ENCODE results near the gene VWCE. TPM values are rescaled to one million over a fixed set of nuclear protein-coding genes. Genes with fewer than 3 reads are reported as not detected.

VWCE gene, protein sequence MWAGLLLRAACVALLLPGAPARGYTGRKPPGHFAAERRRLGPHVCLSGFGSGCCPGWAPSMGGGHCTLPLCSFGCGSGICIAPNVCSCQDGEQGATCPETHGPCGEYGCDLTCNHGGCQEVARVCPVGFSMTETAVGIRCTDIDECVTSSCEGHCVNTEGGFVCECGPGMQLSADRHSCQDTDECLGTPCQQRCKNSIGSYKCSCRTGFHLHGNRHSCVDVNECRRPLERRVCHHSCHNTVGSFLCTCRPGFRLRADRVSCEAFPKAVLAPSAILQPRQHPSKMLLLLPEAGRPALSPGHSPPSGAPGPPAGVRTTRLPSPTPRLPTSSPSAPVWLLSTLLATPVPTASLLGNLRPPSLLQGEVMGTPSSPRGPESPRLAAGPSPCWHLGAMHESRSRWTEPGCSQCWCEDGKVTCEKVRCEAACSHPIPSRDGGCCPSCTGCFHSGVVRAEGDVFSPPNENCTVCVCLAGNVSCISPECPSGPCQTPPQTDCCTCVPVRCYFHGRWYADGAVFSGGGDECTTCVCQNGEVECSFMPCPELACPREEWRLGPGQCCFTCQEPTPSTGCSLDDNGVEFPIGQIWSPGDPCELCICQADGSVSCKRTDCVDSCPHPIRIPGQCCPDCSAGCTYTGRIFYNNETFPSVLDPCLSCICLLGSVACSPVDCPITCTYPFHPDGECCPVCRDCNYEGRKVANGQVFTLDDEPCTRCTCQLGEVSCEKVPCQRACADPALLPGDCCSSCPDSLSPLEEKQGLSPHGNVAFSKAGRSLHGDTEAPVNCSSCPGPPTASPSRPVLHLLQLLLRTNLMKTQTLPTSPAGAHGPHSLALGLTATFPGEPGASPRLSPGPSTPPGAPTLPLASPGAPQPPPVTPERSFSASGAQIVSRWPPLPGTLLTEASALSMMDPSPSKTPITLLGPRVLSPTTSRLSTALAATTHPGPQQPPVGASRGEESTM
- total RNA-seq, result 2.3 and 2.6 TPM in 2 replicates

DNA sequence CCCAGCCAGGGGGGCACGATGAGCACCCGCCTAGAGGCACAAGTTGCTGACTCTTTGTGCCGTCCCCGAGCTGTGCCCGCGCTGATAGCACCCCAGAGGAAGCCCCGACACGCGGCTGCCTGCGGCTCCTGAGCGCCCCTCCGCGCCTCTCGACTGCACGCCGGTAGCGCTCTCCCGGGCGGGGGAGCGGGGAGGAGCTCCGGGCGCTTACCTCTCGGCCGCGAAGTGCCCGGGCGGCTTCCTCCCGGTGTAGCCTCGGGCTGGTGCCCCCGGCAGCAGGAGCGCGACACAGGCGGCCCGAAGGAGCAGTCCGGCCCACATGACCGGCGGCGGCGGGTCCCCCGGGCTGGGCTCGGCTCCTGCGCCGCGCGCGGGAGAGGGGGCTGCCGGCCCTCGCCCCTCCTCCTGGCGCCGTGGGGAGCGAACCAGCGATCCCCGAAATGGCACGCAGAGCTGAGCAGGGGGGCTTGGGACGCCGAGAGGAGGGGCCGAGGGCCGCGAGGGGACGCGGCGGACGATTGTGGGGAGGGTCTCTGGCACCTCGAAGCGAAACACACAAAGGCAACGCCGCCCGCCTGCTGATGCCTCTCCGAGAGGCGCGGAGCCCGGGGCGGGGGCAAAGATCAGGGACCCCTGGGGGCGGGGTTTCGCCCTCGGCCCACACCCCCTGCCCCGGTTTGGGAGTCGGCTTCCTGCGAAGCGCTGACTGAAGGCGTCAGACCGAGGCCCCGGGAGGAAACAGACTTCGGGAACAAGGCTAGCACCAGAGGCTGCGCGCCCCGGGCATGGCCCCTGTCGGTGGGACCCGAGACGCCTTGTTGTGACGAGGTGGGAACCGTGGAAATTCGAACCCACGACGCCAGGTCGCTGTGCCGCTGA is at the start of gene VWCE:
TSS of gene VWCE (minus strand) at position 600 of the 879 bp plus-strand sequence. CDS start at position 321, 279 bp downstream.

DNA sequence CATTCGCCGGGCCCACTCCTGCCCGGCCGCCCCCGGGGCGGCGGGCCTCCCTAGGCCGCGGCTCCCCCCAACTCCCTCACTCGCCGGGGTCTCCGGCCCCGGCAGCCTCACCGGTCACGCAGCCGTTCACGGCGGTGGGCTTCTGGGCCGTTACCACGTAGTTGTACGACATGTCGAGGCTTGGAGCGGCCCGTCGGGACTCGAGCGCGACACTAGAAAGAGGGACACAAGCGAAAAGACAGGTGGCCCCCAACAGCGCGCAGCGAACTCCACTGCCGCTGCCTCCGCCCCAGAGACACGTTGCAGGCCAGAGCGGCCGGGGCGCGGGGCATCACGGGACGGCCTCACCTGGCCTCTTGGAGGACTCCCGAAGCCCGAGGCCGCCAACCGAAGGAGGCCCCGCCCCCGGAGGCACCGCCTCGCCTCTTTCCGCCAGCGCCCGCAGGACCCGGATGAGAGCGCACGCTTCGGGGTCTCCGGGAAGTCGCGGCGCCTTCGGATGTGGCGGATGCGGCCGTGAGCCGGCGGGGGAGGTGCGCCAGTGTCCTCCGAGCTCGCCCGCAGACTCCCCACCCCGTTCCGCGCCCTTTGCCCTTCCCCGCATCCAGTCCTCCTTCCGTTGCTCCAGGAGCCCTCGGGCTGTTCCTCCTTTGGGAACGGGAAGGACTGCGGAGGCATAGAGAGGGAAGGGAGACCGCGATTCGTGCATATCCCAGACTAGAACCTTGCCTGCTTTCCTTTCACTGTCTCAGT is 37.9 kb upstream of the VWCE start, which contains the start of the genes DDB1 and TKFC:
TSS of gene DDB1 (minus strand) at position 309 of the 753 bp plus-strand sequence. CDS start at position 172, 137 bp downstream.
TSS of gene TKFC (plus strand) at position 432 of the 753 bp plus-strand sequence. CDS start 1,501 bp downstream, outside the sequence.

DNA sequence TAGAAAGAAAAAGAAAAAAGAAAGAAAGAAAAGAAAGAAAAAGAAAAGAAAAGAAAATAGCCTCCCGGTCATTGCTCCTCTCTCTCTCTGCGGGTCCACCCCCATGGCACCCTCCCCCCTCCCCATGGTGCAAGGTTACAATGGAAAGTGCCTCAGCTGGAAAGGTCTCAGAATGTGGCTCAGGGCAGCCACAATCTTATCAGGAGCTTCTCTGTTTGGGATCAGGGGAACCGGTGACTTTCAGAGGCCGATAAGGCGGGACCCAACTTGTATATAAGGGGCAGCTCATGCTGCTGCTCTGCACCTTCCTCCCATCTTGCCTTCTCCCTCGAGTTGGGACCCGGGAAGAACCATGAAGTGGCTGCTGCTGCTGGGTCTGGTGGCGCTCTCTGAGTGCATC is 54.2 kb downstream of the VWCE start, which contains the start of gene PGA5:
TSS of gene PGA5 (plus strand) at position 301 of the 400 bp plus-strand sequence. CDS start at position 353, 52 bp downstream.

DNA sequence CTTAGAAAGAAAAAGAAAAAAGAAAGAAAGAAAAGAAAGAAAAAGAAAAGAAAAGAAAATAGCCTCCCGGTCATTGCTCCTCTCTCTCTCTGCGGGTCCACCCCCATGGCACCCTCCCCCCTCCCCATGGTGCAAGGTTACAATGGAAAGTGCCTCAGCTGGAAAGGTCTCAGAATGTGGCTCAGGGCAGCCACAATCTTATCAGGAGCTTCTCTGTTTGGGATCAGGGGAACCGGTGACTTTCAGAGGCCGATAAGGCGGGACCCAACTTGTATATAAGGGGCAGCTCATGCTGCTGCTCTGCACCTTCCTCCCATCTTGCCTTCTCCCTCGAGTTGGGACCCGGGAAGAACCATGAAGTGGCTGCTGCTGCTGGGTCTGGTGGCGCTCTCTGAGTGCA is 73.1 kb downstream of the VWCE start, which contains the start of gene PGA4:
TSS of gene PGA4 (plus strand) at position 301 of the 400 bp plus-strand sequence. CDS start at position 355, 54 bp downstream.

Other genes with a start within 250 kb of the VWCE start
- gene CD5, start 192.8 kb downstream of the VWCE start, total RNA-seq, result not detected in 2 replicates
- gene VPS37C, start 133.9 kb downstream of the VWCE start, total RNA-seq, result 11.8 and 24.8 TPM in 2 replicates
- not detected in 2 replicates for gene PGA3, start 91.8 kb downstream of the VWCE start, total RNA-seq
- gene PGA4, start 73.0 kb downstream of the VWCE start, total RNA-seq, result not detected in 2 replicates
- gene PGA5, start 54.1 kb downstream of the VWCE start, total RNA-seq, result not detected in 2 replicates
- gene DDB1, start 37.8 kb upstream of the VWCE start, total RNA-seq, result 149 and 190 TPM in 2 replicates
- 27.5 and 28.5 TPM in 2 replicates for gene TKFC, start 37.9 kb upstream of the VWCE start, total RNA-seq
- gene CYB561A3, start 66.6 kb upstream of the VWCE start, total RNA-seq, result 51.8 and 72.4 TPM in 2 replicates
- 19.6 and 27.9 TPM in 2 replicates for gene TMEM138, start 67.1 kb upstream of the VWCE start, total RNA-seq
- gene TMEM216, start 97.3 kb upstream of the VWCE start, total RNA-seq, result 12.4 and 14.0 TPM in 2 replicates
- gene CPSF7, start 134.7 kb upstream of the VWCE start, total RNA-seq, result 38.4 and 44.2 TPM in 2 replicates
- gene SDHAF2, start 134.8 kb upstream of the VWCE start, total RNA-seq, result 36.4 and 45.3 TPM in 2 replicates
- gene LRRC10B, start 213.4 kb upstream of the VWCE start, total RNA-seq, result 0.64 TPM in 1 of 2 replicates, not detected in the other

All from epithelial cell of alveolus of lung (primary cell).